Measurements from ENCODE around the gene LRRFIP1. TPM values are rescaled to one million over a fixed set of nuclear protein-coding genes. Genes with fewer than 3 reads are reported as not detected.

Gene LRRFIP1
- total and polyA plus RNA-seq, 2 of the 13 experiments (the other 11 are each of a cell fraction or from before 2014, with no cell fraction given), result 15.9 to 40.5 TPM

DNA sequence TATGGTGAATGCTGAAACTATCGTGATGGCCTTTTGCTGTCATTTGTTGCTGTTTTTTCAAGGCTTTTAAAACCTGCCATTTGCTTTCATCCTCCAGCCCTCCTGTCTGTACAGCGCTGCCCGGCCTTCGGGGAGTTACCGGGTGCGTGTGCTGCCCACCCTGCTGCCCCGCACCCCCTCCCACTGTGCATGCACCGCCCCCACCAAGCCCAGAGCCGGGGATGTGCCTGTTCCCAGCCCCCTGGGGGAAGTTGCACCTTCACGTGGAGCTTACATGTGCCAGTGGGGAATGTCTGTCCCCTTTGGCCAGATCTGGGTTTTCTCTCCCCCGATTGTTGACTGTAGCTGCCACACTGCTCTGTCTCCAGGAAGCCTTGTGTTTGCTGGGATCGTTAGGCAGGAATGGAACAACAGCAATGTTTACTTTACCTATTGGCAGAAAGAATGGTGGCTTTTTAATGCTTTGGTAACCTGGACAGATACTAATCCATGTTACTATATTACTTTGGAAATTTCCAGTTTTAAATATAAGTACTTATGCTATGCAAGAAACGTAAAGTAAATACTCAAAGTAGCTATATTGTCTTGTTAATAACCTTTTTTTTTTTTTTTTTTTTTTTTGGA, 106.4 kb downstream of the LRRFIP1 start (continued):
- no peak for TF ChIP-seq PHF8 (CRISPR knock-in tag; IDR thresholded peaks at IDR 0.05)
- no peak for TF ChIP-seq ZSCAN30 (CRISPR knock-in tag; IDR thresholded peaks at IDR 0.05)
- no peak for TF ChIP-seq ZNF276 (CRISPR knock-in tag; IDR thresholded peaks at IDR 0.05; ENCODE audit: low read depth)
- no peak for TF ChIP-seq CHD2 (IDR thresholded peaks at IDR 0.05; ENCODE audit: low read depth, low read length)
- TF ChIP-seq SP140L (CRISPR knock-in tag; IDR thresholded peaks at IDR 0.05; ENCODE audit: borderline replicate concordance), result no peak
- TF ChIP-seq ZNF878 (CRISPR knock-in tag; IDR thresholded peaks at IDR 0.05), result no peak; the same call in 1 of the 2 replicates
- TF ChIP-seq YEATS4 (CRISPR knock-in tag; IDR thresholded peaks at IDR 0.05; ENCODE audit: borderline replicate concordance), result peak; percentile 65
- TF ChIP-seq, protein P1, sequence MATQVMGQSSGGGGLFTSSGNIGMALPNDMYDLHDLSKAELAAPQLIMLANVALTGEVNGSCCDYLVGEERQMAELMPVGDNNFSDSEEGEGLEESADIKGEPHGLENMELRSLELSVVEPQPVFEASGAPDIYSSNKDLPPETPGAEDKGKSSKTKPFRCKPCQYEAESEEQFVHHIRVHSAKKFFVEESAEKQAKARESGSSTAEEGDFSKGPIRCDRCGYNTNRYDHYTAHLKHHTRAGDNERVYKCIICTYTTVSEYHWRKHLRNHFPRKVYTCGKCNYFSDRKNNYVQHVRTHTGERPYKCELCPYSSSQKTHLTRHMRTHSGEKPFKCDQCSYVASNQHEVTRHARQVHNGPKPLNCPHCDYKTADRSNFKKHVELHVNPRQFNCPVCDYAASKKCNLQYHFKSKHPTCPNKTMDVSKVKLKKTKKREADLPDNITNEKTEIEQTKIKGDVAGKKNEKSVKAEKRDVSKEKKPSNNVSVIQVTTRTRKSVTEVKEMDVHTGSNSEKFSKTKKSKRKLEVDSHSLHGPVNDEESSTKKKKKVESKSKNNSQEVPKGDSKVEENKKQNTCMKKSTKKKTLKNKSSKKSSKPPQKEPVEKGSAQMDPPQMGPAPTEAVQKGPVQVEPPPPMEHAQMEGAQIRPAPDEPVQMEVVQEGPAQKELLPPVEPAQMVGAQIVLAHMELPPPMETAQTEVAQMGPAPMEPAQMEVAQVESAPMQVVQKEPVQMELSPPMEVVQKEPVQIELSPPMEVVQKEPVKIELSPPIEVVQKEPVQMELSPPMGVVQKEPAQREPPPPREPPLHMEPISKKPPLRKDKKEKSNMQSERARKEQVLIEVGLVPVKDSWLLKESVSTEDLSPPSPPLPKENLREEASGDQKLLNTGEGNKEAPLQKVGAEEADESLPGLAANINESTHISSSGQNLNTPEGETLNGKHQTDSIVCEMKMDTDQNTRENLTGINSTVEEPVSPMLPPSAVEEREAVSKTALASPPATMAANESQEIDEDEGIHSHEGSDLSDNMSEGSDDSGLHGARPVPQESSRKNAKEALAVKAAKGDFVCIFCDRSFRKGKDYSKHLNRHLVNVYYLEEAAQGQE (IDR thresholded peaks at IDR 0.05; ENCODE audit: borderline replicate concordance in 1 of 2, low read depth in 1 of 2, low read length in 2 of 2), result no peak; a peak in 1 of 4 replicates
- TF ChIP-seq, protein P2, sequence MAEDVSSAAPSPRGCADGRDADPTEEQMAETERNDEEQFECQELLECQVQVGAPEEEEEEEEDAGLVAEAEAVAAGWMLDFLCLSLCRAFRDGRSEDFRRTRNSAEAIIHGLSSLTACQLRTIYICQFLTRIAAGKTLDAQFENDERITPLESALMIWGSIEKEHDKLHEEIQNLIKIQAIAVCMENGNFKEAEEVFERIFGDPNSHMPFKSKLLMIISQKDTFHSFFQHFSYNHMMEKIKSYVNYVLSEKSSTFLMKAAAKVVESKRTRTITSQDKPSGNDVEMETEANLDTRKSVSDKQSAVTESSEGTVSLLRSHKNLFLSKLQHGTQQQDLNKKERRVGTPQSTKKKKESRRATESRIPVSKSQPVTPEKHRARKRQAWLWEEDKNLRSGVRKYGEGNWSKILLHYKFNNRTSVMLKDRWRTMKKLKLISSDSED (CRISPR knock-in tag; IDR thresholded peaks at IDR 0.05), result no peak
- TF ChIP-seq RFX5 (IDR thresholded peaks at IDR 0.05; ENCODE audit: low read depth, low read length), result no peak
- no peak for TF ChIP-seq ZNF776 (CRISPR knock-in tag; IDR thresholded peaks at IDR 0.05)
- 0 out of 2 replicates have a peak, but pooled peaks have one; percentile 35 for TF ChIP-seq SIX4 (CRISPR knock-in tag; IDR thresholded peaks at IDR 0.05)
- TF ChIP-seq ZZZ3 (CRISPR knock-in tag; IDR thresholded peaks at IDR 0.05; ENCODE audit: borderline replicate concordance), result no peak
- no peak for TF ChIP-seq MYNN (CRISPR knock-in tag; IDR thresholded peaks at IDR 0.05; ENCODE audit: low read depth)
- peak; percentile 60 for TF ChIP-seq MNT (IDR thresholded peaks at IDR 0.05)
- TF ChIP-seq, protein P3, sequence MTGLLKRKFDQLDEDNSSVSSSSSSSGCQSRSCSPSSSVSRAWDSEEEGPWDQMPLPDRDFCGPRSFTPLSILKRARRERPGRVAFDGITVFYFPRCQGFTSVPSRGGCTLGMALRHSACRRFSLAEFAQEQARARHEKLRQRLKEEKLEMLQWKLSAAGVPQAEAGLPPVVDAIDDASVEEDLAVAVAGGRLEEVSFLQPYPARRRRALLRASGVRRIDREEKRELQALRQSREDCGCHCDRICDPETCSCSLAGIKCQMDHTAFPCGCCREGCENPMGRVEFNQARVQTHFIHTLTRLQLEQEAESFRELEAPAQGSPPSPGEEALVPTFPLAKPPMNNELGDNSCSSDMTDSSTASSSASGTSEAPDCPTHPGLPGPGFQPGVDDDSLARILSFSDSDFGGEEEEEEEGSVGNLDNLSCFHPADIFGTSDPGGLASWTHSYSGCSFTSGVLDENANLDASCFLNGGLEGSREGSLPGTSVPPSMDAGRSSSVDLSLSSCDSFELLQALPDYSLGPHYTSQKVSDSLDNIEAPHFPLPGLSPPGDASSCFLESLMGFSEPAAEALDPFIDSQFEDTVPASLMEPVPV (CRISPR knock-in tag; IDR thresholded peaks at IDR 0.05), result no peak
- no peak for TF ChIP-seq CENPX (CRISPR knock-in tag; IDR thresholded peaks at IDR 0.05)
- no peak for TF ChIP-seq ZNF256 (CRISPR knock-in tag; conservative IDR thresholded peaks at IDR 0.05)
- no peak for TF ChIP-seq KMT2B (CRISPR knock-in tag; IDR thresholded peaks at IDR 0.05)

Data from HepG2 (cell line).